22Rv1 (cell line): ENCODE data around the gene KNG1.

Experiments used
- CTCF ChIP-seq: fragments of 450-650 bp; IDR thresholded peaks from 2 replicates; pipeline ENCODE4 v1.5.1; 2017; ENCODE audit warnings: mild to moderate bottlenecking
- ZFX ChIP-seq: fragments of 450-650 bp; IDR thresholded peaks from 2 replicates; pipeline ENCODE4 v1.6.1; 2017; ENCODE audit warnings: antibody characterized with exemption, borderline replicate concordance

DNA sequence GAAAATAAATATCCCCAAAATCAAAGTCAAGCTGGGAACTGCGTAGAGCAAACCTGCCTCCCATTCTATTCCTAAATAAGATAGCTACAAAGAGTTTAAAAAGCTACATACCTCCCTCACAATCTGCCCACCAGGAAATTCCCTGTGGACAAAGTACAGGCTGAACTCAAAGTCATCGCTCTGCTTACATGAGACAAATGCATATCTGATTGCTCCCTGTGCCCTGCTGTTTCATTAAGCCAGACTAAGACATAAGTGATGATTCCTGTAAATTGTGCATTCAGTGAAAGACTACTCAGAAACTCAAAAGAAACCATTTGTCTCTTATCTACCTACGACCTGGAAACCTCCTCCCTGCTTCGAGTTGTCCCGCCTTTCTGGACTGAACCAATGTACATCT is 37.7 kb downstream of the KNG1 start:
- TF ChIP-seq CTCF (no peak), ZFX (no peak)
